Gastrocnemius medialis (tissue), 4 donors: Measurements from ENCODE around the gene CAMK2N2.

Experiments
- CTCF ChIP-seq, 5 experiments: fragments of 450-650 bp in 3 of 5; fragments of 200-600 bp in 2 of 5; sonication (generic) in 2 of 5; IDR thresholded peaks in 4 of 5; conservative IDR thresholded peaks in 1 of 5; 1 replicate in 4 of 5; 2 replicates in 1 of 5; pipeline ENCODE4 v1.5.1; 2016 to 2019; ENCODE audit warnings: antibody characterized with exemption in 5 of 5, mild to moderate bottlenecking in 3 of 5, moderate library complexity in 3 of 5
- POLR2A ChIP-seq, 2 donors: fragments of 450-650 bp; IDR thresholded peaks; one replicate each; pipeline ENCODE4 v1.6.1; 2017; ENCODE audit warnings: antibody characterized with exemption in 2 of 2, mild to moderate bottlenecking in 2 of 2, moderate library complexity in 2 of 2

GRCh38 chr3:184227481-184227935, 33.8 kb downstream of the CAMK2N2 start:
- TF ChIP-seq POLR2A (IDR thresholded peaks at IDR 0.05), result no peak
- peak; percentile 57 to 79 (median 68) for TF ChIP-seq CTCF (IDR thresholded peaks at IDR 0.05 in 4 of 5, conservative IDR thresholded peaks at IDR 0.05 in 1 of 5)
